NOMO-1 treated with DMSO at 0.1 percent for 48 hours (cell line): ENCODE measurements around the gene DIAPH1.
A peak's percentile ranks its signal among the peaks of the same experiment; 100 is the strongest.
"Not testable (repeated sequence)": the region's sequence is repeated elsewhere in the genome, so short reads cannot be mapped to it uniquely, and the experiment has no call there.

Experiments
- DNase-seq: peaks from one replicate; lab custom pipeline; 2025; ENCODE audit not compliant: unreplicated experiment; lab: John Stamatoyannopoulos, UW

DIAPH1 gene

GRCh38 chr5:141613344-141613743 lies 5.5 kb downstream of the DIAPH1 start:
- DNase-seq = no peak

GRCh38 chr5:141611289-141611688 lies 7.5 kb downstream of the DIAPH1 start:
- no peak for DNase-seq

DNA sequence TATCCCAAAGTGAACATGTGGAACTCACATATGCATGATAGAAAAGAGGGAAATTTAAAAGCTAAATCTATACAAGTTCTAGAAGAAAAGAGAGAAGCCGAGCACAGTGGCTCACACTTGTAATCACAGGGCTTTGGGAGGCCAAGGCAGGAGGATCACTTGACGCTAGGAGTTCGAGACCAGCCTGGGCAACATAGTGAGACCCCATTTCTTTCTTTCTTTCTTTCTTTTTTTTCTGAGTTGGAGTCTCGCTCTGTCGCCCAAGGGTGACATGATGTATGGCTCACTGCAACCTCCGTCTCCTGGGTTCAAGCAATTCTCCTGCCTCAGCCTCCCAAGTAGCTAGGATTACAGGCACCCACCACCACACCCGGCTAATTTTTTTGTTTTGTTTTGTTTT lies 8.9 kb downstream of the DIAPH1 start:
- DNase-seq = not testable (repeated sequence)

- DNase-seq = no peak
Observed at GRCh38 chr5:141609044-141609443, 9.8 kb downstream of the DIAPH1 start.

GRCh38 chr5:141608557-141608956 lies 10.2 kb downstream of the DIAPH1 start:
- no peak for DNase-seq

DNA sequence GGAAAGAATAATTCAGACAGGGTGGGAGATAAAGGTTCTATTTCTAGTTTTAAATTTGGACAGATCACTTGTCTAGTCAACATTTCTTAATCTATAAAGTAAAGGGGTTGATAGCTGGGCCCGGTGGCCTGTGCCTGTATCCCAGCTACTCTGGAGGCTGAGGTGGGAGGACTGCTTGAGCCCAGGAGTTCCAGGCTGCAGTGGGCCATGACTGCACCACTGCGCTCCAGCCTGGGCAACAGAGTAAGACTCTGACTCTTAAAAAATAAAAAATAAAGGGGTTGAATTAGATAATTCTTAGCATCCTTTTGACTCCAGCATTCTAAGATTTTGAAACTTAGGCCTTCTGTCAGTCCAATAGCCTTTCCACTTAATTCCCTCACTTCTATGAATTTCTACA lies 10.8 kb downstream of the DIAPH1 start:
- no peak for DNase-seq

DNA sequence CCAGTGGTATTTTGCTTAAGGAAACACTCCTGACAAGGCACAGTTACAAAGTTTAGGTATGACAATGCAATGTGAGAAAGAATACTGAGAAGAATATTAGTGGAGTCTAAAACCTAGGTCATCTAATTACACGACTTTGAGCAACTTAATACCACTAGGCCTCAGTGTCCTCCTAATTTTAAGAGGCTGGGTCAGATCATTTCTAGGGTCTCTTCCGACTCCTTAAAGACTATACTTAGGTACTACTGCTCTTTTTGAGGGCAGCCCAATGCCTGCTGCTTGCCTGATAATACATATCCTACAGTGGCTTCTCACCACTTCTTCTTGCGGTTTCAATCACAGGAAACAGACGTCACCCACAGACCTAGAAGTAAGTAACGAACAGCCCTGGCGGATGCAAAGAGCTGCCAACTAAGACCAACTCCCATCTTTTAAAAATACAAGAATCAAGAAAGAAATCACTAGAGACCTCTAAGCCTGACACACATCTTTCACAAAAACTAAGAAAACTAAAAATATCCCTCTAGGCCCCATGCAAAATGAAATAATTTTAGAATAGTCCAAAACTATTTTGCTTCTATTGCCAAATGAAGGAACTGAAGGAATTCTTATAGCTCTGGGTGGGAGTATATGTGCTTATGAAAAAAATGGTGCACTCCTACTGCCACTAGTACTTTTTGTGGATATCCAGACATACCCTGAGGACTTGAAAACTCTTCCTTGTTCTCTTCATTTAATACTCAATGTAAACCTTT lies 13.1 kb downstream of the DIAPH1 start:
- peak; percentile 96 for DNase-seq

DNA sequence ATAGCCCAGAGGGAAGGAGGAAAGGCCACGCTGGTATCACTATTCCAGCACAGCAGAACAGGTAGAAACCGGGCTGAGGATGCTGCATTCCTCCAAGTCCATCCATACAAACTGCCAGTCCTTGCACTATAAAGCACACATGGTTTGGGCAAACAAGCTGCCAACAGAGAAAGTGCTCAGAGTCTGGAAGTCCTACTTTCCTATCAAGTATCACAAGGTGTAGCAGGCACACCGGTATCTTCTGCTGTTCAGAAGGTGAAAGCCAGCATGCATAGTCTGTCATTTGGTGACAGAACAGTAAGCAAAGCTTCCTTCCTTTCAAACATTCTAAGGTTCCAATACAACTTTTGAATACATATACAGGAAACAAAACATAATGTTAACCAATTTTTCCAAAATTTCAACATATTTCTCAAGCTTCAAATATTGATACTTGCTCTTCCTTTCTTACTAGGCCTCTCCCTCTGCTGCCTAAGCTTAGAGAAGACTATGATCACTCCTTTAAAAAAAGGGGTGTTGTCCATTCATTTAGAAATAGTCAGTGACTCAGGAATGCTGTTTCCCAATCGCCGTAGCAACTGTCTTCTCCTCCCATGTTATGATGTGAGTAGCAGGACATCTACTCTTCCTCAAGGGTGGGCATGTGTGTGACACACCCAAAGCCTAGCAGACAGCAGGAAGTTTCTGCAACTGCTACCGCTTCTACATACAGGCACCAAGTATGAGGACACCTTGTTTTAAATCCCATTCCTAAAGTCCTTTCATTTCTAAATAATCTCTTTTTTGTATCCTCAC lies 14.7 kb downstream of the DIAPH1 start:
- peak; percentile 97 for DNase-seq

GRCh38 chr5:141602606-141603005 lies 16.2 kb downstream of the DIAPH1 start:
- DNase-seq = no peak

GRCh38 chr5:141598391-141599345 lies 20.1 kb downstream of the DIAPH1 start:
- no peak for DNase-seq

- no peak for DNase-seq
Observed at GRCh38 chr5:141597814-141598213, 21.0 kb downstream of the DIAPH1 start.

DNA sequence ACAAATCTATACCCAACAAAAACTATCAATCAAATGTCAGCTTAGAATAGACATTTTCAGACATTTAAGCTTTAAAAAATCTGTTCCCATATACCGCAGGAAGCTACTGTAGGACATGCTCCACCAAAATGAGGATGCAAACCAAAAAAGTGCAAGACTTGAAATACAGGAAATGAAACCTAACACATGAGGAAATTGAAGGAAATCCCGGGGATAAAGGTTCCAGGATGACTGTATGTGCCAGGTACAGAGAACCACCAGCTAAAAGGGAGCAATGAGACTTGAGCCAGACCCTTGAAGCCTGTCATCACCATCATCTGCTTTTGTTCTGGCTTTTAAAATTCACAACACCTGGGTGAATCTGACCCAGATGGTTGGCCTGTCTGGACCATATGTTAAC lies 21.4 kb downstream of the DIAPH1 start:
- DNase-seq = peak; percentile 42

- no peak for DNase-seq
Observed at GRCh38 chr5:141596867-141597266, 21.9 kb downstream of the DIAPH1 start.

GRCh38 chr5:141590127-141590526 lies 28.7 kb downstream of the DIAPH1 start:
- peak; percentile 64 for DNase-seq

DNA sequence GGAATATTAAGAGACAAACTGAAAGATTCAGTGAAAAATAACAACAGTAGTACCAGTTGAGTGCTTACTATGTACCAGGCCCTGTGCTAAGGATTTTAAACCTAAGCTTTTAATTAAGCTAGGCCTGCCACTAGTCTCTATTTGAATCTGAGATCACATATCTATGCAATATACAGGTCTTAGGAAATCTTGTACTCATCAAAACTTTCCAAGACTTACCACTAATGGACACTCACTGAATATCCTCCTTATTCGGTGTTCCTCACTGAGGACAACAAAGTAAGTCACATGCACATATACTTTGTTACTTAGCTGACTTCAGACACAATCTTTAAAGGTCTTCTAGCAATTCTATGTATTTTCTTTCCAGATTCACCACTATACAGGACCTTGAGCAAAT lies 32.6 kb downstream of the DIAPH1 start:
- DNase-seq = no peak

DNA sequence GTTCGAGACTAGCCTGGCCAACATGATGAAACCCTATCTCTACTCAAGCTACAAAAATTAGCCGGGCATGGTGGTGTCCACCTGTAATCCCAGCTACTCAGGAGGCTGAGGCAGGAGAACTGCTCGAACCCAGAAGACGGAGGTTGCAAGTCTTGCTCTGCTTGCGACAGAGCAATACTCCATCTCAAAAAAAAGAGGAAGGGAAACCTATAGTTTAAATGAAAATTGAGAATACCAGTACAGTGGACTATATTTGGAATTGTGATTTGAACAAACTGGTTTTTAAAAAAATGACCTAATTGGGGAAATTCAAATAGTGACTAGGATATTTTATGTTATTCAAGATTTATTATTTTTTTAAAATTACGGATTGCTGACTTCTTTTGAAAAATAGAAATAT lies 33.2 kb downstream of the DIAPH1 start:
- DNase-seq = peak; percentile 70

GRCh38 chr5:141574122-141574510 lies 44.7 kb downstream of the DIAPH1 start:
- DNase-seq = no peak

- DNase-seq = no peak
Observed at GRCh38 chr5:141573489-141574121, 45.2 kb downstream of the DIAPH1 start.

DNA sequence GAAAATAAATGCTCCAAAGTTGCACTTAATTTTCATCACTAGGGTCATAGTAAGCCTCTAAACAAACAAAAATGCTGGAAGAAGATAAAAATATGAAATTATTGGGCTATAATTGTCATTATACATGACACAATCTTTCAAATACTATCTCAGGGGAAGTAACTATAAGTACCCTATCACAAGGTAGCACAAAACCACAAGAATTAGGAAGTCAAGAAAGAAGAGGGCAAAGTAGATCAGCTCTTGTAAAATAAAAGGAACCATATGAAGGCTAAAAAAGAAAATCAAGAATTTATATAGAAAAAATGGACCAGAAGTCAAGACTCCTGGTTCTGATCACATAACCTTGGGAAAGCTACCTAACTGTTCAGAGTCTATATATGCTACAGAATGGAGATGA lies 48.1 kb downstream of the DIAPH1 start:
- DNase-seq = peak; percentile 87

DNA sequence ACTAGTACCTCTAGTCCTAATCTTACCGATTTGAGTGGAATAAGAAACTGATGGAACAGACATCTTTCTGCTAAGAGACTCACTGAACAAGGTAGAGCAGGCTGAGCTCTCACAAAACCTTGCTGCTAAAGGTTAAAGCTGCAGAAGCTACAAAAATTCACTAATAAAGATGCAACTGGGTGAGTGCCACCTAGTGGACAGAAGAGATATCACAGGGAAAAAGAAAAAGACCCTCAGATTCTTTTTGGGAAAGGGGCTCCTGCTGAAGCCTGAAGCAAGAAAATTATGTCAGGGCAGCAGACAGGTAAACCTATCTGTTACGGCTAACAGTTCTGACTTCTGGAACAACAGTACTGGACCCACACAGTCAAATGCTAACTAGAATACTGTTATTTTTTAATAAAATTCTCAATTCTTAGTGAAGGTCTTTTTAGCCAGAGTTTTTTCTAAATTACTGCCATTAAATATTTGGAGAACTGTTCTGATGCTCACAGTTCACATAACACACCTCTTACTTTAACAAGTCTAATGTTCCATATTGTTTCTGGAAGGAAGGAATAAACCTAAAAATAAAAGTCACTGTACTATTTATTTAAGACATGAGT lies 51.2 kb downstream of the DIAPH1 start:
- no peak for DNase-seq
